Measurements from ENCODE around the gene IMPACT. TPM values are rescaled to one million over a fixed set of nuclear protein-coding genes. Genes with fewer than 3 reads are reported as not detected.

The IMPACT gene
- total and polyA plus RNA-seq, 4 donors: 8.3 to 13.6 (median 11.4) TPM

DNA sequence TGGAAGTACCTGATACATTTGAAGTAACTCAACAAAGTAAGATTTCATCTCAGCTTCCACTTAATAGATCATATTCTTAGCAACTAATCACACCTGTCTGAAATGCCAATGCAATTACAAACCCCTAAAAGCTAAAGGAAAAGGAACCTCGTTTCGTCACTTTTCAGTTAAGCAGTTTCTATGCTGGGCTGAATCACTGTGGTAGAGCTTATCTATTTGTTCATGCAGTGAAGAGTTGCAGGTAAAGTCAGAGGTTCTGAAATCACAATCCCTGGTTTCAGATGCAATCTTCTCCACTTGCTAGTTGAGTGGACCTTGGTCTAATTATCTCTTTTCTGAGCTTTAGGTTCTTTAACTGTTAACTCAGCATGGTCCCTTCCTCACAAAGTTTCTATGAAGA, 40.3 kb downstream of the IMPACT start:
- Histone ChIP-seq H3K4me3 (ENCODE audit: low read depth in 1 of 3, low read length in 3 of 3) (no peak overlapping the region), H3K36me3 (ENCODE audit: control insufficient read depth in 4 of 4, insufficient read depth in 3 of 4, low read depth in 1 of 4, low read length in 3 of 4) (no peaks in the 10 kb centered on the region), H3K27me3 (ENCODE audit: control insufficient read depth in 4 of 4, insufficient read depth in 4 of 4, low read length in 3 of 4) (no peaks in the 10 kb centered on the region), H3K9ac (ENCODE audit: low read depth in 1 of 2, low read length in 2 of 2) (no peak overlapping the region), H3K27ac (ENCODE audit: low read depth in 1 of 2, low read length in 2 of 2) (no peak overlapping the region), H3K4me1 (ENCODE audit: control insufficient read depth in 4 of 4, insufficient read depth in 4 of 4, low read length in 3 of 4) (no peaks in the 10 kb centered on the region), H3K9me3 (ENCODE audit: control insufficient read depth in 4 of 4, low read length in 3 of 4) (no peaks in the 10 kb centered on the region)
- WGBS: 75% methylated on average over 2 of the region's 2 CpGs
- TF ChIP-seq, protein P1, sequence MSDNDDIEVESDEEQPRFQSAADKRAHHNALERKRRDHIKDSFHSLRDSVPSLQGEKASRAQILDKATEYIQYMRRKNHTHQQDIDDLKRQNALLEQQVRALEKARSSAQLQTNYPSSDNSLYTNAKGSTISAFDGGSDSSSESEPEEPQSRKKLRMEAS (IDR thresholded peaks at IDR 0.05): no peak
- TF ChIP-seq, protein P2, sequence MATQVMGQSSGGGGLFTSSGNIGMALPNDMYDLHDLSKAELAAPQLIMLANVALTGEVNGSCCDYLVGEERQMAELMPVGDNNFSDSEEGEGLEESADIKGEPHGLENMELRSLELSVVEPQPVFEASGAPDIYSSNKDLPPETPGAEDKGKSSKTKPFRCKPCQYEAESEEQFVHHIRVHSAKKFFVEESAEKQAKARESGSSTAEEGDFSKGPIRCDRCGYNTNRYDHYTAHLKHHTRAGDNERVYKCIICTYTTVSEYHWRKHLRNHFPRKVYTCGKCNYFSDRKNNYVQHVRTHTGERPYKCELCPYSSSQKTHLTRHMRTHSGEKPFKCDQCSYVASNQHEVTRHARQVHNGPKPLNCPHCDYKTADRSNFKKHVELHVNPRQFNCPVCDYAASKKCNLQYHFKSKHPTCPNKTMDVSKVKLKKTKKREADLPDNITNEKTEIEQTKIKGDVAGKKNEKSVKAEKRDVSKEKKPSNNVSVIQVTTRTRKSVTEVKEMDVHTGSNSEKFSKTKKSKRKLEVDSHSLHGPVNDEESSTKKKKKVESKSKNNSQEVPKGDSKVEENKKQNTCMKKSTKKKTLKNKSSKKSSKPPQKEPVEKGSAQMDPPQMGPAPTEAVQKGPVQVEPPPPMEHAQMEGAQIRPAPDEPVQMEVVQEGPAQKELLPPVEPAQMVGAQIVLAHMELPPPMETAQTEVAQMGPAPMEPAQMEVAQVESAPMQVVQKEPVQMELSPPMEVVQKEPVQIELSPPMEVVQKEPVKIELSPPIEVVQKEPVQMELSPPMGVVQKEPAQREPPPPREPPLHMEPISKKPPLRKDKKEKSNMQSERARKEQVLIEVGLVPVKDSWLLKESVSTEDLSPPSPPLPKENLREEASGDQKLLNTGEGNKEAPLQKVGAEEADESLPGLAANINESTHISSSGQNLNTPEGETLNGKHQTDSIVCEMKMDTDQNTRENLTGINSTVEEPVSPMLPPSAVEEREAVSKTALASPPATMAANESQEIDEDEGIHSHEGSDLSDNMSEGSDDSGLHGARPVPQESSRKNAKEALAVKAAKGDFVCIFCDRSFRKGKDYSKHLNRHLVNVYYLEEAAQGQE (IDR thresholded peaks at IDR 0.05): no peak
- TF ChIP-seq RXRA (IDR thresholded peaks at IDR 0.05) (no peak), YY1 (IDR thresholded peaks at IDR 0.05) (no peak), EGR1 (IDR thresholded peaks at IDR 0.05; ENCODE audit: low read depth in 2 of 2) (no peak), HNF4G (IDR thresholded peaks at IDR 0.05) (no peak), HNF4A (conservative IDR thresholded peaks at IDR 0.05) (no peak)
- TF ChIP-seq, protein P3, sequence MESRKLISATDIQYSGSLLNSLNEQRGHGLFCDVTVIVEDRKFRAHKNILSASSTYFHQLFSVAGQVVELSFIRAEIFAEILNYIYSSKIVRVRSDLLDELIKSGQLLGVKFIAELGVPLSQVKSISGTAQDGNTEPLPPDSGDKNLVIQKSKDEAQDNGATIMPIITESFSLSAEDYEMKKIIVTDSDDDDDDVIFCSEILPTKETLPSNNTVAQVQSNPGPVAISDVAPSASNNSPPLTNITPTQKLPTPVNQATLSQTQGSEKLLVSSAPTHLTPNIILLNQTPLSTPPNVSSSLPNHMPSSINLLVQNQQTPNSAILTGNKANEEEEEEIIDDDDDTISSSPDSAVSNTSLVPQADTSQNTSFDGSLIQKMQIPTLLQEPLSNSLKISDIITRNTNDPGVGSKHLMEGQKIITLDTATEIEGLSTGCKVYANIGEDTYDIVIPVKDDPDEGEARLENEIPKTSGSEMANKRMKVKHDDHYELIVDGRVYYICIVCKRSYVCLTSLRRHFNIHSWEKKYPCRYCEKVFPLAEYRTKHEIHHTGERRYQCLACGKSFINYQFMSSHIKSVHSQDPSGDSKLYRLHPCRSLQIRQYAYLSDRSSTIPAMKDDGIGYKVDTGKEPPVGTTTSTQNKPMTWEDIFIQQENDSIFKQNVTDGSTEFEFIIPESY (IDR thresholded peaks at IDR 0.05): no peak
- DNase-seq (ENCODE audit: low spot score): no peak

DNA sequence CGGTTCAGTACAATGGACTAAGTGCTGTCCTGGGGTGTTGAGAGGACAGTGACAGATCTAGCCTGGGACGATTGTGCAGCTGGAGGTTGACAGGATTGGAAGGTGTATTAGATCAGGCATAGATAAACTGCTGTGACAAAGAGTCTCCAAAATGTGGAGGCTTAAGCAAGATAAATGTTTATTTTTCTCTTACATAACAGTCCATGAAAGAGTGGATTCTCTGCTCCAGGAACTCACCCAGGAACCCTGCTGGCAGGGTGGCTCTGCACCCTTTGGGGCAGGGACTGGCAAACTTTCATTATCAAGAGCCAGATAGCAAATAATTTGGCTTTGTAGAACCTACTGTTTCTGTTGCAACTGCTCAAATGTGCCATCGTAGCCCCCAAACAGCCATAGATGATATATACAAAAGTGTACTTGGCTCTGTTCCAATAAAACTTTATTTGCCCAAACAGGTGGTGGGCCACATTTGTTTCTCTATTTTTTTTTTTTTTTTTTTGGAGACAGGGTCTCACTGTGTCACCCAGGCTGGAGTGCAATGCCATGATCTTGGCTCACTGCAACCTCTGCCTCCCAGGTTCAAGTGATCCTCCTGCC, 43.6 kb downstream of the IMPACT start:
- no peaks in the 10 kb centered on the region for H3K4me1 ChIP-seq (ENCODE audit: control insufficient read depth in 4 of 4, insufficient read depth in 4 of 4, low read length in 3 of 4)
- no peak overlapping the region for H3K4me3 ChIP-seq (ENCODE audit: low read depth in 1 of 3, low read length in 3 of 3)
- H3K9ac ChIP-seq (ENCODE audit: low read depth in 1 of 2, low read length in 2 of 2): no peak overlapping the region
- H3K27me3 ChIP-seq (ENCODE audit: control insufficient read depth in 4 of 4, insufficient read depth in 4 of 4, low read length in 3 of 4): no peaks in the 10 kb centered on the region
- 38% methylated on average over 3 of the region's 3 CpGs for WGBS
- no peak overlapping the region for H3K27ac ChIP-seq (ENCODE audit: low read depth in 1 of 2, low read length in 2 of 2)
- H3K9me3 ChIP-seq (ENCODE audit: control insufficient read depth in 4 of 4, low read length in 3 of 4): no peaks in the 10 kb centered on the region
- H3K36me3 ChIP-seq (ENCODE audit: control insufficient read depth in 4 of 4, insufficient read depth in 3 of 4, low read depth in 1 of 4, low read length in 3 of 4): no peaks in the 10 kb centered on the region
- DNase-seq (ENCODE audit: low spot score): no peak
- TF ChIP-seq SP1 (IDR thresholded peaks at IDR 0.05): peak; percentile 71
- TF ChIP-seq FOXA2 (IDR thresholded peaks at IDR 0.05): no peak
- peak; percentile 22 to 47 for TF ChIP-seq RAD21 (IDR thresholded peaks at IDR 0.05)
- no peak for TF ChIP-seq TAF1 (conservative IDR thresholded peaks at IDR 0.05)
- no peak for TF ChIP-seq FOXA1 (IDR thresholded peaks at IDR 0.05)
- no peak for TF ChIP-seq NR2F2 (IDR thresholded peaks at IDR 0.05)
- TF ChIP-seq, protein P4, sequence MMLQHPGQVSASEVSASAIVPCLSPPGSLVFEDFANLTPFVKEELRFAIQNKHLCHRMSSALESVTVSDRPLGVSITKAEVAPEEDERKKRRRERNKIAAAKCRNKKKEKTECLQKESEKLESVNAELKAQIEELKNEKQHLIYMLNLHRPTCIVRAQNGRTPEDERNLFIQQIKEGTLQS (IDR thresholded peaks at IDR 0.05): no peak
- TF ChIP-seq, protein P5, sequence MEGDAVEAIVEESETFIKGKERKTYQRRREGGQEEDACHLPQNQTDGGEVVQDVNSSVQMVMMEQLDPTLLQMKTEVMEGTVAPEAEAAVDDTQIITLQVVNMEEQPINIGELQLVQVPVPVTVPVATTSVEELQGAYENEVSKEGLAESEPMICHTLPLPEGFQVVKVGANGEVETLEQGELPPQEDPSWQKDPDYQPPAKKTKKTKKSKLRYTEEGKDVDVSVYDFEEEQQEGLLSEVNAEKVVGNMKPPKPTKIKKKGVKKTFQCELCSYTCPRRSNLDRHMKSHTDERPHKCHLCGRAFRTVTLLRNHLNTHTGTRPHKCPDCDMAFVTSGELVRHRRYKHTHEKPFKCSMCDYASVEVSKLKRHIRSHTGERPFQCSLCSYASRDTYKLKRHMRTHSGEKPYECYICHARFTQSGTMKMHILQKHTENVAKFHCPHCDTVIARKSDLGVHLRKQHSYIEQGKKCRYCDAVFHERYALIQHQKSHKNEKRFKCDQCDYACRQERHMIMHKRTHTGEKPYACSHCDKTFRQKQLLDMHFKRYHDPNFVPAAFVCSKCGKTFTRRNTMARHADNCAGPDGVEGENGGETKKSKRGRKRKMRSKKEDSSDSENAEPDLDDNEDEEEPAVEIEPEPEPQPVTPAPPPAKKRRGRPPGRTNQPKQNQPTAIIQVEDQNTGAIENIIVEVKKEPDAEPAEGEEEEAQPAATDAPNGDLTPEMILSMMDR (IDR thresholded peaks at IDR 0.05; ENCODE audit: low read depth, low read length, missing input control): no peak
- no peak for TF ChIP-seq HNF4G (IDR thresholded peaks at IDR 0.05)
- peak; percentile 54 to 67 for TF ChIP-seq RXRA (IDR thresholded peaks at IDR 0.05)
- no peak for TF ChIP-seq EGR1 (IDR thresholded peaks at IDR 0.05; ENCODE audit: low read depth in 2 of 2)
- TF ChIP-seq YY1 (IDR thresholded peaks at IDR 0.05): peak; percentile 54
- TF ChIP-seq, protein P1 (IDR thresholded peaks at IDR 0.05): peak; percentile 22
- peak in 1 of 2 donors; percentile 70 for TF ChIP-seq JUND (IDR thresholded peaks at IDR 0.05)
- peak in 1 of 2 donors; percentile 56 for TF ChIP-seq GABPA (IDR thresholded peaks at IDR 0.05 in 1 of 2, conservative IDR thresholded peaks at IDR 0.05 in 1 of 2)
- TF ChIP-seq, protein P3 (IDR thresholded peaks at IDR 0.05): peak; percentile 41
